Cerebellar nuclear complex (tissue), 1 donor: Measurements from ENCODE around the gene CEPT1.

ENCODE experiments used
- DNase-seq, 2 experiments: peaks; one replicate each; lab custom pipeline; 2025; lab: John Stamatoyannopoulos, UW

CEPT1 gene

DNA sequence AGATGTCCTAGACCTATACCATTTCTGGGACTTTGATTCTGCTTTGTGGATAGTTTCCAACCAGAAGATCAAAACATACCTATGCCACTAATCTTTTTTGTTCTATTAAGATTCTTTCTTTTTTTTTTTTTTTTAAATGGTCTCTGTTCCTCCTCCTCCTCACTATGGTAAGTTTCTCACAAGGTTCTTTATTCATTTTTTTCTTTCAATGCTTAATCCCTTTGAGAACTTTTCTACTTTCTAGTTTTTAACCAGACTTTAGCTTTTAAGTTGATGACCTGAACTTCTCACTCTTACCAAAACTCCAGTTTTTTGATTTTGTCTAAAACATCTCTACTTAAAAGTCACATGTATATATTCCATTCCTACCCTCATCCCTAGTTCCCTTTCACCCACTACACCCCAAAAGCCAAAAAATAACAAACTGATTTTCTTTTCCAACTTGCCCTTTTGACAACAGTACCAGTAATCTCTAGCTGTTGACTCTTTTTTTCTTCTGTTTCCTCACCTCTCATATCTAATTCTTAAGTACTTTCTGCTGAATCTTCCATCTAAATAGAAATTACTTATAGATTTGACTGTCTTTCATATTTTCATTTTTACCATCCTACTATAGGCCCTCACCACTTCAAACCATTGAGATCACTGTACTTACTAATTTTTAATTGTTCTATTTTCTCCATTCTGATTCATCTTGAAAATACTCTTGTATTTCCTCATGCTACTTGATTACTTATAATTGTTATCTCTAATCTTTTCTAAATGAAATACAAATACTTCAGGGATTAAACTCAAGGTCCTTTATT is 6.1 kb downstream of the CEPT1 start:
- DNase-seq = no peak

DNA sequence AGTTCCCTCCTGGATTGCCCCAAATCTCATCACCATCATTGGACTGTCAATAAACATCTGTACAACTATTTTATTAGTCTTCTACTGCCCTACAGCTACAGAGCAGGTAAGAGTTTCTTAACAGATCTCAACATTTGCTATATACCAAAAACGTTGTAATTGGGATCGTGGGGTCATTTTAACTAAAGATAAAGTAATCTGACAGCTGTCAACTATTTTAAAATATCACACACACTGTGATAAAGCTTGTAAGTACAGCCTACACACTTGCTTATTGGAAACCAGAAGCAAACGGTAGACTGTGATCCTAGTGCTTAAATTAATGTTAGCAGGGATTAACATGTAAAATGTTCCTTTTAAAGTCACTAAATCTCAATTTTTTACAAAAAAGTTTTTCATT is 7.9 kb downstream of the CEPT1 start:
- DNase-seq = no peak

DNA sequence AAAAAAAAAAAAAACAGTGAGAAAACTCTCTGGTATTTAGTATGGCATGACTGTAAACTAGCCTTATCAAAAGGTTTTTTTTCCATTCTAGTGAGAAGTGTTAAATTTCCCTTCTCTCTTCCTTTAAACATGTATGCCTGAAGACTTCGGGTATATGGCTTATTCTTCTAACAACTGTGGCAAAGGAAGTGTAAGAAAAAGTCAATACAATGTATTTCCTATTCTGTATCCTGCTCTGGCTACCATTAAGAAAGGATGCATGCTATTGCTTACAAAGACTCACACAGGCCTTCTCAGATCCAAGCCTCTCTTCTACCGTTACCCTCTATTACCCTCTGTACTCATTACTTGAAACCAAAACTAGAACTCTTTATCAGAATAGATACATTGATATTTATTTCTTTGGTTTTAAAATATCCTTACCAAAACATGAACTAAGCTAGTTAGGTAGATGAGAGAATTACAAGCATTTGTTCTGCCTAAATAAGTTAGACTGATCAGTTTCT is 8.4 kb downstream of the CEPT1 start:
- DNase-seq = no peak

DNA sequence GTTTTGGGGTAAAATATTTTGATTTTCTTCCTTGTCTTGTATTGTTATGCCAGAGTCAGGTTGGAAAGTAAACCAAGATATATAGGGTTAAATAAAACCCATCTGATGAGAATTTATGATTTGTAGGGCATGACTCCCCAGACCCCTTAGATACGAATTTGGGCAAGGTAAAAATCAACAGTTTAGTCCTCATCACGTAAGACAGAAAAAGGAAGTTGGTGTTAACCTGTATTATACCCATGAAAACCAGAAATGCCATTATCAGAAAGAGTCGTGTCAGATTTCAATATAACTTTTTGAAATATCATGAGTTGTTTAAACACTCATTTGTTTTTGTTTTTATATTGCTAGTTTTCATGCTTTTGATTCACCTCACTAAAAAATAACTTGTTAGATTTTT is 11.8 kb downstream of the CEPT1 start:
- no peak for DNase-seq

DNA sequence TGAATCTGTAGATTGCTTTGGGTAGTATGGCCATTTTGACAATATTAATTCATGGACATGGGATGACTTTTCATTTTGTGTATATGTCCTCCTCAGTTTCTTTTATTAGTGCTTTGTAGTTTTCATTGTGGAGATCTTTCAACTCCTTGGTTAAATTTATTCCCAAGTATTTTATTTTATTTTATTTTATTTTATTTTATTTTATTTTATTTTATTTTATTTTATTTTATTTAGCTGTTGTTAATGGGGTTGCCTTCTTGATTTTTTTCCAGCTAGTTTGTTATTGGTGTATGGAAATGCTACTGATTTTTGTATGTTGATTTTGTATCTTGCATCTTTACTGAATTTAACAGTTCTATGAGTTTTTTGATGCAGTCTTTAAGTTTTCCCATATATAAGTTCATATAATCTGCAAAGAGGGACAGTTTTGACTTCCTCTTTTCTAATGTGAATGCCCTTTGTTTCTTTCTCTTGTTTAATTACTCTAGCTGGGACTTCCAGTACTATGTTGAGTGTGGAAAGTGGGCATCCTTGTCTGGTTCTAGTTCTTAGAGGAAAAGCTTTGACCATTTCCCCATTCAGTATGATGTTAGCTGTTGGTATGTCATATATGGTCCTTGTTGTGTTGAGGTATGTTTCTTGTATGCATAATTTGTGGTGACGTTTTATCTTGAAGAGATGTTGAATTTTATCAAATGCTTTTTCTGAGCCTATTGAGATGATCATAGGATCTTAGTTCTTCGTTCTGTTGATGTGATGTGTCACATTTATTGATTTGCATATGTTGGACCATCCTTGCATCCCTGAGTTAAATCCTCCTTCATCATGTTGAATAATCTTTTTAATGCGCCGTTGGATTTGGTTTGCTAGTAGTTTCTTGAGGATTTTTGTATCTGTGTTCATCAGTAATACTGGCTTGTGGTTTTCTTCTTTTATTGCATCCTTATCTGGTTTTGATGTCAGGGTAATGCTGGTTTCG is 14.3 kb downstream of the CEPT1 start:
- DNase-seq = no peak

DNA sequence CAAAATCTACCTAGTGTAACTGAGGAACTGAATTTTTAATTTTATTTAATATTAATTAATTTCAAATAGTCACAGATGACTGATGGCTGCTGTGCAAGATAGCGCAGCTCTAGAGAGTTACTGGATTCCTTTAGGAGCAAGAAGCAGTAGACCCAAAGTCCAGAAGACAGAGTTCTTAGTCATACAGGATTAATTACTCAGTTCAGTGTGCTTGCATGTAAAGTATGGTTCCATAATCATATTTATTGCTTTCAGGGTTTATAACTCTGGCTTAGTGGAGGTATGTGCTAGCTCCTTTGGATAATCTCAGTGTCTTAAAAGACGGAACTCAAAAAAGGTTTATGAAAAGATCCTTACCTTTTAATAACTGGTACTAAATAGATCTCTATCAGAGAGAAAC is 17.4 kb downstream of the CEPT1 start:
- DNase-seq = no peak

DNA sequence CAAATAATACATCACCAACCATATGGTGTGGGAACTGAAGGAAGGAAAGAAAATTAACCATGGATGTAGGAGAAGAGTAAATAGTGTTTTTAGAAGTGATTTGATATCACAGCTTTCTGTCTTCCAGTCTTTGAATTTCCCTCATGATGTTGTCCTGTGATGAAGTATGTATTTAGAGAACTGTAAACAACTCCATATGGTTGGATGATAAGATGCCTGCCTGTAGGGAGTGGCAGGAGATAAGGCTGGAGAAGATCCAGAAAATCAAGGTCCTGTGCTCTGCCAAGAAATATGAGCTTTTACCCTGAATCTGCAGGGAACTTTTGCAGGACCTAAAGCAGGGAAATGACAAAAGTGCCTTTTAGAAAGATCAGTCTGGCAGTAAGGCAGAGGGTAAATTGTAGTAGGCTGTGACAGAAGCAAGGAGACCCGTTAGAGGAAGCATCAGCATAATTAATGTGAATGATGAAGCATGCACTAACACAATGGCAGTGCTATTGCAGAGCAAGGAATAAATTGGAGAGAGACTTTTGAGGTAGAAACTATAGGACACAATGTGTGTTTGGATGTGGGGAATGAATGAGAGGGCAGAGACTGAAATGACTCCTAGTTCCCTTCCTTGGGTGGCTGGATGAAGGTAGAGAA is 21.9 kb downstream of the CEPT1 start:
- peak; percentile 51 to 56 for DNase-seq

DNA sequence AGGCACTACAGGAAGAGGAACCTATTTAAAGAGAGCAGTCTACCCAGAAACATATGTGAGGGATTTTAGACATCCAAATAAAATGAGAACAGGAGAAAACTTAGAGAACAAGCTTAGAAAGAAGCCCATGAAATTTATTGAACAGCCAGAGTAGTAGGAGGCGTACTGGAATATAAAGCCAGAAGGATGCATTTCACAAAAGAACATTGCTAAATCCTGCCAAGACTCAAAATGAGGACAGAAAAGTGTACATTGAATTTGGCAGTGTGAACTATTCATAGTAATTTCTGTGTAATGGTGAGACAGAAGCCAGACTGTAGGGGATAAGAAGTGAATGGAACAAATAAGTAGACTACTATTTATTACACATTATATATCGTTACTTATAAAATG is 22.5 kb downstream of the CEPT1 start:
- no peak for DNase-seq

DNA sequence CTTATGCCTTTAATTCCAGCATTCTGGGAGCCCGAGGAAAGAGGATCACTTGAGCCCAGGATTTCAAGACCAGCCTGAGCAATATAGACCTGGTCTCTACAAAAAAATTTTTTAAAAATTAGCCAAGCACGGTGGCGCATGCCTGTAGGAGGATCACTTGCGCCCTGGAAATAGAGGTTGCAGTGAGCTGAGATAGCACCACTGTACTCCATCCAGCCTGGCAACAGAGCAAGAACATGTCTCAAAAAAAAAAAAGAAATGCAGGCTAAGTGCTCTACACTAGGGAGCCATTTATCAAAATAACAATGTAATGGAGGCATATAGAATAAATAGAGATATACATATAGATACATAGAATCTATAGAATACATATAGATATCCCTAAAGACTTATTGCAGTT is 23.3 kb downstream of the CEPT1 start:
- DNase-seq = no peak

DNA sequence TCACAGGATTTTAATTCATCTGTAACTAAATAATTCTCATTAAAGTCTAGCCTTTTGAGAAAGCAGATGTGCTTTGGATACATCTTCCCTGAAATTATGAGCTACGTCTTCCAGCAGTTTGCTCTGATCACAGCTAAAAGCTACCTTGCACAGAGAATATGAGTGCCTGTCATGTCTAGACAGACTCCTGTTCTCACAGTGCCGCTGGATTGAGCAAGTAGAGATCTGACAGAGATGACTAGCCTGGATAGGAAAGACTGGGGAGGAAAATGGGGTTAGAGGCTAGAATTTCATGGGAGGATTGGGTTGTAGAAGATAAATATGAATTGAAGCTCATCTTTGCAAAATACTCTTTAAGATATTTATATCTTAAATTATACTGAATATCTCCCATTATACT is 24.1 kb downstream of the CEPT1 start:
- no peak for DNase-seq

DNA sequence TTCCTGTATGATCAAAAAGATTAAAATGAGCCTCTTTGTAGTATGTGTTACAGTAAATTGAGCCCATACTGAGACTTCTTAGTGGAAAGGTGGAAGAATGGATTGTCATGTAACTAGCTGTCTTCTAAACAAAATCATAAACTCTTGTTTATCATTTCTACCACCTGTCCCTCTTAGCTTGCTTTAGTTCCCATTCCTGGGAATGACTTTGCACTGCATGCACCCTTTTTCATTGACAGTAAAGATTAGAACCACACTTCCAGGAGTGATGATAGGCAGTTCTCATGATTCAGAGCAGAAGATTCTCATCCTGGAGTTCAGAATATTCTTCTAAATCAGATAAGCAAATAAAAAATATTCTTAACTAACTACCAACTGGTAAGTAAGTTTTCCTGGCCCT is 32.4 kb downstream of the CEPT1 start:
- no peak for DNase-seq

DNA sequence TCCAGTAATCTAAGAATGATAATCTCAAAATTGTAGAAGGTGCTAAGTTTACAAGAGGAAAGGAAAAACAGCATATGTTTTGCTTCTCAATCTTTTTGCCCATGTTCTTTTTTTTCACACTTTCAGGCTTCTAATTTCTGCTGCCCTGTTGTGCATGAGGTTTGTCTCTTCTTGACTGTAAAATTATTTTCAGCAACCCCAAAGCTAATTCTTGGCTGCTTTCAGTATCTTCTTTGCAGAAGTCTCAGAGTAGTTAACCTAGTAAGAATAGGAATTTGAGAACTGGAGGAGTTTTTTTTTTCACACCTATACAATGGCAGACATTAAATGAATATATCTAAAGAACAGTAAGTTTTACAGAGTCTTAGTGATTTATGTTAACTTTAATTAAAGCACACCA is 34.0 kb downstream of the CEPT1 start:
- DNase-seq = no peak

DNA sequence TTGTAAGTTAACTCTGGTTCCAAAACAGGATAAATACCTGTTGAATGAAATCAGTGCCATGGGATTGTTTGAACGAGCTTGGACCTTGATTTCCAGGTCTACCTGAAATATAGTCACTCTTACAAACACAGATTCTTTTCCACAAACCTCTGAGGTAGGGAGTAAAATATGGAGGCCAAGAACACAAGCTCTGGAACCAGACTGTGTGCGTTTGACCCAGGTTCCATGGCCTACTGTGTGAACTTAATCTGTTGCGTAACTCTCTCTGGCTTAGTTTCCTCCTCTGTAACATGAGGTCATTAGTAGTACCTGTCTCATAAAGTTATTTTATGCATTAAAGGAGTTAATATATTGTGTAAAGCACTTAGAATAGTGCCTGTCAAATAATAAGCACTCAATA is 35.3 kb downstream of the CEPT1 start:
- no peak for DNase-seq

DNA sequence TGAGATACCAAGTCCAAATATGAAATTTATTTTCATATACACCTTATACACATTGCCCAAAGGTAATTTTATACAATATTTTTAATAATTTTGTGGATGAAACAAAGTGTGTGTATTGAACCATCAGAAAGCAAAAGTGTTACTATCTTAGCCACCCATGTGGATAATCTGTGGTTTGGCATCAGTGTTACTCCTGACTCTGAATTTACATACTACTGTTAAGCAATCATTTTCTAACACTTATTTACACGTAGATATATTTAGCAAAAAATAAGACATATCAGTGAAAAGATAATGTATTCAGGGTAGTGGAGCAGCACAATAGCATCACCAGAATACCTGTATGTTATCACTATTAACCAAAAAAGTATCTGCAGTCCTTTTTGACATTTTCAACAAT is 36.7 kb downstream of the CEPT1 start:
- DNase-seq = no peak

DNA sequence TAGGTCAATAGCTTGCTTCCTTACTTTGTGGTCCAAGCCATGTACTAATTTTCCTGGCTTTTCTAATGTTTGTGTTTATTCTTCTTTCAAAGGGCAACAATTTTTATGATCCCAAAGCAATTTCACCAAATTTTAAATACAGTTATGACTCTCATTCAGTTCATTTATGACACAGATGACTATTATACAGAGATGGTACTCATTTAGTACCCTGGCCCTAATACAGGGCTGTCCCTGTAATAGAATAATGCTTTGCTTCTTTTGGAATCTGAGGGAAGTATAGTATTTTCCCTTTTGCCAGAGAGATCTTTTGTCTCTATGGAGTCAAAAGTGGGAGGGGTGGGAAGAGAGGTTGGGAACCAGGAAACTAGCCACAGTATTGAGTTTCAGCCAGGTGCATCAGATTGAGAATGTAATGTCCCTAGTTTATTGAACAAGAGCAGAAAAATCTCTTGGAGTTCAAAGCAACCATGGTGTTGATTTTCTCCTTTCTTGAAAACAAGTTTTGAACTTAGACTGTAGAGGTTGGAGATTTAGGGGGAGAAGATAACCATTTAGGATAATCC is 40.0 kb downstream of the CEPT1 start:
- no peak for DNase-seq

DNA sequence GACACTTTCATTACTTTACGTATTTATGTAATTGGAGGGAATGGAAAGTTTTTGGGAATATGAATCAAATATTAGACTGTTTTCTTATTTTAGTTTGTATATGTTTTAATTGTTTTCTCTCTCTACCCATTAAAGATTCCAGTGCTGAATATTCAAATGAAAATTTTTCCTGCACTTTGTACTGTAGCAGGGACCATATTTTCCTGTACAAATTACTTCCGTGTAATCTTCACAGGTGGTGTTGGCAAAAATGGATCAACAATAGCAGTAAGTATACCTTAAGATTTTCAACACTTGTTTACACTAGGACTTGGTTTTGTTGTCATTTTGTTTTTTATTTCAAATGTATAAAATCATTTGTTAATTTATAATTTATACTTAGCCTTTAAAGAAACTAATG is 42.0 kb downstream of the CEPT1 start:
- no peak for DNase-seq

DNA sequence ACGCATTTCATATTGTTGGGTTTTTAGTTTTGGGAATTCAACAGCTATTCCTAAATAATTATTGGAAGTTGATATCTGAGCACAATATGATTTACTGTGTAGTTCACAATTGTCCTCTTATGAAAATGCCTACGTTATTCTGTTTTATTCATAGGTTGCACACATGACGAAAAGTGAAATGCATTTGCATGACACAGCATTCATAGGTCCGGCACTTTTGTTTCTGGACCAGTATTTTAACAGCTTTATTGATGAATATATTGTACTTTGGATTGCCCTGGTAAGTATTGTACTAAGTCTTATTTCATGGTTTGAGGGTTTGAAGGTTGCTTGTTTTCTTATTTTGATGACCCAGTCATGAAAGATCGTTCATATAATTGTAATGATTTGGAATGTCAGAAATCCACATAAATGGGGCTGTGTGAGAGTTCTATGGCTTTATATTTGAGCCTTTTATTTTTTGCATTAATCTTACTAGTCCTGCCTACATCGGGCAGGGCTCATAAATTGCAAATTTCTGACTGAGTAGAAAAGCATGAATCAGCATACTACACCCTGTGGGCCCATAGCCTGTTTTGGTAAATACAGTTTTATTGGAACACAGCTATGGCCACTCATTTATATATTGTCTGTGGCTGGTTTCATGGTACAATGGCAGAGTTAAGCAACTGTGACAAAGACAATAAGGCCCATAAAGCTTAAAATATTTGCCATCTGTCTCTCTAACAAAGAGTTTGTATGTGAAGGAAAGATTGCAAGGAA is 43.5 kb downstream of the CEPT1 start:
- no peak for DNase-seq

DNA sequence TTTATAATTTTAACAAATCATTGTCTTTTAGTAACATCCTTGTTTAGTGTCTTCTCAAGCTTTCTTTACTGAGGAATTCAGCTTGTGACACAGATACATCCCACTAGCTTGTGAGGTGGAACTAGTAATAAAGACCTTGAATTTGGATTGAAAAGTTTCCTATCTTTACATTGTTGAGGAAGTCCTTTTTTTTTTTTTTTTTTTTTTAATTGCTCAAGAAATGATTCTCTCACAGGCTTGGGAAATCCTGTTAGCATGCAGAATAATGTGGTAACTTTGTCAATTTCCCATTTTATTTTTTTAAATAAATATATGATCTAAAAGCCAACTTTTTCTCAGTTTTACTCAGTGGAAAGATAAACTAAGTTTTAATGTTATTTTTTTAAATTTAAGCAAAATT is 44.6 kb downstream of the CEPT1 start:
- no peak for DNase-seq

DNA sequence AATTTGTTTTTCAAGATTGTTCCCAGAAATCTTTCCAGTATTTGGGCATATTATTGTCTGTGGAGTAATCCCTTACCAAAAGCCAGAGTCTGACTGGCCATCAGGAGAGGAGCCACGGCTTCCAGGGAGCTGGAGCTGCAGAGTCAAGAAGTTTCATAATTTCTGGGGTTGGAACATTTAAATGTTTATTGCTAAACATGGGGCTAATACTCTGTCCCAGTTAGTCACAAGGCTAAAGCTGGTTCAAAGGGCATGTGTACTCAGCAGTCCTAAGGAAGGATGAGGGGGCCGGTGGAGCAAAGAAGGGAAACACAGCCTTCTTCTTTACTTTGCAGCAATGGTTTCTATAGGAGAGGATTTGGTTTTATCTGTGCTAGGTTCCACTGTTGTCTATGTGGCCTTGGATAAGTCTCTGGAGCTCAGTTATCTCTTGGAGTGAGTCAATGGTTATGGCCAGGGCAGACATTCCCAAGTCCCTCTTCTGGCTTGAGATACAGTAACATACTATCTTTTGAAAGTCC is 51.0 kb downstream of the CEPT1 start:
- DNase-seq = no peak

DNA sequence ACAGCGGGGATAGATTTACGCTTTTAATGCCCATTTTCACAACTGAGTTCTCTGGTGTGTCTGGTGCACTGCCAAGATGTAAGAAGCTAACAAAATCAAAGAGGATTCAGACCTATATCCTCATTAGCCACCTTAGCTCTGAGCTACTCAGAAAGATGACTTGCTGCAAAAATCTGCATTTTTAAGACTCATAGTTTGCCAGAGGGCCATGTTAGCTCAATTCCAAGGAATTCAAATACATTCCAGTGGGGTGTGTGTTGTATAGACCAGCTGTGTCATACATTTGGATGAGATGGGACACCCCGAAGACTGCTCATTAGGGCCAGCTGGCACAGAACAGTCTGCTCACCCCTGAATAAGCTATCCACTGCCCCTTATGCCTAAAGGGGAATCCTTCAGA is 51.5 kb downstream of the CEPT1 start:
- no peak for DNase-seq

DNA sequence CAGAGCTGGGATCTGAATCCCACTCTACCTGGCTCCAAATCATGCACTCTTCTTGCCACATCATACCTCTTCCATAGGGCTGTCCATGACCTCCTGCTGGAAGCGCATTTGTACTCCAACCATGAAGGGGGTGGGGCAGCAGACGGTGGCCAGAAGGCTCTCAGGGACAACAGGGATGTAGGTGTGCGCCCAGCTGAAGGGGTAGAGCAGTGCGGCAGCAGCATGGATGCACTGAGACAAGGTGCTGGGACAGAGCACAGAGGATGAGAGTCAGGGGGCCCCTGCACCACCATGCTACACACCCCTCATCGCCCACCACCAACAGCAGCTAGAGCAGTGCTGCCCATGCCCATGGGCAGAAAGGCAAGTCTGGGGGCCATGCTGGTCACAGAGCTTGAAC is 52.1 kb downstream of the CEPT1 start:
- no peak for DNase-seq
